GM21526 (cell line): ENCODE data around the gene AGO1.

Source experiments
- ATAC-seq: cut with Tn5 transposase; IDR thresholded peaks from one replicate; pipeline ENCODE4 v1.9.1; 2021; ENCODE audit warnings: moderate library complexity; ENCODE audit not compliant: unreplicated experiment, low FRiP score

Gene AGO1

GRCh38 chr1:35882945-35883634 lies at the start of gene AGO1:
Gene AGO1 (plus strand): TSS chr1:35883209. CDS start chr1:35883422, 213 bp downstream.
- peak; percentile 84 for ATAC-seq

GRCh38 chr1:35833395-35833794 lies 49.6 kb upstream of the AGO1 start:
- ATAC-seq = no peak

- no peak for ATAC-seq
Observed at GRCh38 chr1:35834218-35834617, 48.8 kb upstream of the AGO1 start.

- no peak for ATAC-seq
Observed at GRCh38 chr1:35835398-35835797, 47.6 kb upstream of the AGO1 start.

GRCh38 chr1:35836734-35837133 lies 46.3 kb upstream of the AGO1 start:
- ATAC-seq = no peak

GRCh38 chr1:35838693-35839245 lies 44.2 kb upstream of the AGO1 start:
- ATAC-seq = no peak

- ATAC-seq = no peak
Observed at GRCh38 chr1:35844826-35845225, 38.2 kb upstream of the AGO1 start.

GRCh38 chr1:35845766-35846165 lies 37.2 kb upstream of the AGO1 start:
- ATAC-seq = no peak

GRCh38 chr1:35847935-35848565 lies 35.0 kb upstream of the AGO1 start:
- no peak for ATAC-seq

GRCh38 chr1:35850051-35850450 lies 33.0 kb upstream of the AGO1 start:
- no peak for ATAC-seq

- ATAC-seq = no peak
Observed at GRCh38 chr1:35850716-35851115, 32.3 kb upstream of the AGO1 start.

- ATAC-seq = no peak
Observed at GRCh38 chr1:35851132-35851869, 31.7 kb upstream of the AGO1 start.

GRCh38 chr1:35852241-35852640 lies 30.8 kb upstream of the AGO1 start:
- ATAC-seq = no peak

- ATAC-seq = no peak
Observed at GRCh38 chr1:35854989-35855700, 27.9 kb upstream of the AGO1 start.

- ATAC-seq = no peak
Observed at GRCh38 chr1:35856964-35857363, 26.0 kb upstream of the AGO1 start.

- no peak for ATAC-seq
Observed at GRCh38 chr1:35857830-35858229, 25.2 kb upstream of the AGO1 start.

GRCh38 chr1:35860696-35861095 lies 22.3 kb upstream of the AGO1 start:
- no peak for ATAC-seq

GRCh38 chr1:35863136-35863535 lies 19.9 kb upstream of the AGO1 start:
- ATAC-seq = no peak

- no peak for ATAC-seq
Observed at GRCh38 chr1:35863881-35864625, 19.0 kb upstream of the AGO1 start.

- no peak for ATAC-seq
Observed at GRCh38 chr1:35864813-35865212, 18.2 kb upstream of the AGO1 start.
